NCI-H1105 treated with DMSO at 0.1 percent for 48 hours (cell line): ENCODE data around the gene HIVEP3.

Source experiments
- DNase-seq: peaks from one replicate; lab custom pipeline; 2025; lab: John Stamatoyannopoulos, UW

HIVEP3 gene

DNA sequence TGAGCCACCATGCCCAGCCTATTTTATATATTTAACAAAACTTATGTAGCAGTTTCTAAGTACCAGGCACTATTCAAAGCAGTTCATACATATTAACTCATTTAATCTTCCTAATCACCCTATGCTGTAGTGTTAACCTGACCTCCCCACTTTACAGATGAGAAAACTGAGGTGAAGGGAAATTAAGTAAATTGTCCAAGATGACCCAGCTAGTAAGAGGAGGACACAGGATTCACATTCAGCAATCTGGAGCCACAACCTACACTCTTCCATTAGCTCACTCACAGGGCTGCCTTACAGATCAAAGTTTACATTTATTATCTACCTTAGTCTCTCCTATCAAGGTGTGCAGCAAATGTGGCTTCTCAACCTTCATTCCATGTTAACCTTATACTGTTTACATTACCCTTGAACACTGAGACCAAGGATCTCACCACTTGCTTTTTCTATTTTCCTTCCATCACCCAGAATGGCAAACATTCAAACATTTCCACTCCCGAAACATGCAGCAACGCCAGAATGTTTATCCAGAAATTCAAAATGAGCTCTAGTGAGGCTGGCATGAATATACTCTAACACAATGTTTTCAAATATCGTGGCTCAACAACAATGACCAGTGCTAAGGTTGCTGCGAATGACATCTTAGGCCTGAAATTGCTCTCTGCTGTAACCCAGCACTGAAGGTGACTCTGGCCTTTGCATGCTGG, 24.5 kb downstream of the HIVEP3 start:
- DNase-seq = no peak

GRCh38 chr1:41892301-41892781, 26.4 kb downstream of the HIVEP3 start:
- DNase-seq = no peak

DNA sequence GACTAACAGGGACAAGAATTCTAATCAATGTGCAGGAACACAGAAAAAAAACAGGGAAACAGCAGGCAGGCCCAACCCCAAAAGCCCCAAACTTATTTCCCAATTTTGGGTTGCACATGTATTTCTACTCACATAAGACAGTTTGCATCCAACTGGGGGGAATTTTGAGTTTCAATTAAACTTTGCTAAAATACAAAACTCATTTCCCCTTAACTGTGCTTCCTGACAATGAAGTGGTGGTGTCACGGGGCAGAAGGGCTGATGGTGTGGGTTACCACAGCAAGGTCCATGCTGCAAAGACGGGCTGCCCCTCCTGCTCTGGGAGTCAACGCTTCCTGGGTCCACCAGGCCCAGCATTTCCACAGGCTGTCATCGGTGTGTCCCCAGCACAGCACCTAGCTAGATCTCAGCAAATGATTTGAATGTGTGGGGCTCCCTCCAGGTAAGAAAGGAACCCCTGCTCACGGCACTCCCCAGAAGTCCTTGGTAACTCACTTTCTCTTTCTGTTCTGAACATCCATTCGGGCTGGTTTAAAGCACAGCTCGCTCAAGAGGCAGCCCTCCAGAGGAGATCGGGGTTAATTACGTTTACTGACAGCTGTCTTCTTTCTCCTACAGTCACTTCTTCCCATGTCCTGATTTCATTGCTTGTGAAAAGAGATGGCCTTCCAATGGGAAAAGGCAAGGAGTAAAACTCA, 27.4 kb downstream of the HIVEP3 start:
- no peak for DNase-seq

DNA sequence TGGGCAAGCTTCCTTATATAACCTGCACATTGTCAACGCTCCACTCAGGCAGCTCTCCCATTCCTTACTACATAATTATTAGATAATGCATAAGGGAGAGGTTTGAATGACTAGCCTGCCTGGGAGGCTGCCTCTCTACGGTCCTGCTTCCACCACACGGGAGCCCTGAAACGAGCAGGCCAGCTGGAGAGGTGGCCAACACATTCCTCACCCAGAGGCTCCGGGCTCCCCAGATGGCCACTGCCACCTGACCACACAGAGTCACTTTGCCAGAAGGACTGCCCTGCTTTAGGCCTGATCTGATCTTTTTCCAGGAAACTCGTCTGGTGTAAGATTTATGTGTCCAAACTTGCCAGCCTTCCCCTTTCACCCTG, 27.9 kb downstream of the HIVEP3 start:
- no peak for DNase-seq

GRCh38 chr1:41889506-41890414, 29.0 kb downstream of the HIVEP3 start:
- DNase-seq = no peak

DNA sequence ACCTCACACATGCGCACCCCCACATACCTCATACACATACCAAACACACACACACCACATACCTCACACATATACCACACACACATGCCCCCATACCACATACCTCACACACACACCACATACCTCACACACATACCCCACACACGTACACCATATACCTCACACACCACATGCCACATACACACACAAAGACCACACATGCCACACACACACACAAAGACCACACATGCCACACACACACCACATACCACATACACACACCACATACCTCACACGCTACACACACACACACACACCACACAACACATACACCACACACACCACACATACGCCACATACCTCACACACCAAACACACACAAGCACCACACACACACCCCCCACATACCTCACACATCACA, 30.0 kb downstream of the HIVEP3 start:
- DNase-seq = no peak

DNA sequence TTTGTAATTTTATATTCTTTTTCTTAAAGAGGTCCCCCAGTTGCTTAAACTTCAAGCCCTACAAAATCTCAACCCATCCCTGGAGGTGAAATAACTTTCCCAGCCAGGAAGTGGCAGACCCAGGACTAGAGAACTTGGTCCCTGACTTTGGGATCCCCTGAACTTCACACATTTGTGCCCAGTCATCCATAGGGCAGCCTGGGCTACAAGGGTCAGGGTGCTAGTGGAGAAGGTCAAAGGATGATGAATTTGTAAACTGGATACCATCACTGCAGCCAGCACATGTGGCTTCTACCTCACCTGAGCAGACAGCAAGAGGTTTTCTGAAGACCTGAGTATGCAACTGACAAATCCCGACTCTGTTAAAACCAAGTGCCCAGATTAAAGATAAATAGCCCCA, 31.4 kb downstream of the HIVEP3 start:
- DNase-seq = no peak

GRCh38 chr1:41884256-41885230, 34.2 kb downstream of the HIVEP3 start:
- no peak for DNase-seq

DNA sequence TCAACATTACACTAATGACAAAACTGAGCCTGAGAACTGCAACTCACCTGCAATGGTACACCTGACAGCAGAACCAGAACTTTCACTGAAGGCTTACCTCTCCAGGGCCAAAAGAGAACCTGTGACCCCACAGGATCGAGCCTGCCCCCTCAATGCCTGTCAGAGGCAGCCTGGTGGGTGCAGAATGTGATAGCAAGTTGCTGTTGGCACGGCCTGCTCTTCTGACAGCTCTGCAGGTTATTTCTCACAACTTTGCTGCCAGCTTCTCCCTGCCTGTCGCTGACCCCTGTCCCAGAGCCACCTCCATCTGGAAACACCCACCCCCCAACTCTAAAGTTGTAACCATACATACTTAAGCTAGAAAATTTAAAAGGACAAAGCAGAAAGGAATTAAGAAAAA, 35.2 kb downstream of the HIVEP3 start:
- no peak for DNase-seq

- no peak for DNase-seq
These were observed 36.2 kb downstream of the HIVEP3 start for GRCh38 chr1:41882486-41882885.

DNA sequence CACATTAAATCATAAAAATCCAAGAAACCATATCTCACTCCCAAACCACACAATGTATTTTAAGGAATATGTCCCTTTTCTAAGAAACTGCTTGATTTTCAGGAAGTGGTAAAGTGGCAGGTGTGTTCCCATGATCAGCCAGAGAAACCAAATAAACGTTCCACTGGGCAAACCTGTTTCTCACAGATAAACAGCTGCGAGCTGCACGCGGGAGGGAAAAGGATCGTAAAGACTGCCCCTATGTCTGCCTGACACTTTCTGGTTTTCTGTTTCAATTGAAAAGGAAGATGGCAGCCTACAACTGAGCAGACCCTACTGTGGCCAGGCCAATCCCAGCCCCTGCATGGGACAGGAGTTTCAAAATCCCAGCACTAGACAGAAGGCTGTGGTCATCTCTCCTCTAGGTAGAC, 36.6 kb downstream of the HIVEP3 start:
- peak; percentile 60 for DNase-seq

DNA sequence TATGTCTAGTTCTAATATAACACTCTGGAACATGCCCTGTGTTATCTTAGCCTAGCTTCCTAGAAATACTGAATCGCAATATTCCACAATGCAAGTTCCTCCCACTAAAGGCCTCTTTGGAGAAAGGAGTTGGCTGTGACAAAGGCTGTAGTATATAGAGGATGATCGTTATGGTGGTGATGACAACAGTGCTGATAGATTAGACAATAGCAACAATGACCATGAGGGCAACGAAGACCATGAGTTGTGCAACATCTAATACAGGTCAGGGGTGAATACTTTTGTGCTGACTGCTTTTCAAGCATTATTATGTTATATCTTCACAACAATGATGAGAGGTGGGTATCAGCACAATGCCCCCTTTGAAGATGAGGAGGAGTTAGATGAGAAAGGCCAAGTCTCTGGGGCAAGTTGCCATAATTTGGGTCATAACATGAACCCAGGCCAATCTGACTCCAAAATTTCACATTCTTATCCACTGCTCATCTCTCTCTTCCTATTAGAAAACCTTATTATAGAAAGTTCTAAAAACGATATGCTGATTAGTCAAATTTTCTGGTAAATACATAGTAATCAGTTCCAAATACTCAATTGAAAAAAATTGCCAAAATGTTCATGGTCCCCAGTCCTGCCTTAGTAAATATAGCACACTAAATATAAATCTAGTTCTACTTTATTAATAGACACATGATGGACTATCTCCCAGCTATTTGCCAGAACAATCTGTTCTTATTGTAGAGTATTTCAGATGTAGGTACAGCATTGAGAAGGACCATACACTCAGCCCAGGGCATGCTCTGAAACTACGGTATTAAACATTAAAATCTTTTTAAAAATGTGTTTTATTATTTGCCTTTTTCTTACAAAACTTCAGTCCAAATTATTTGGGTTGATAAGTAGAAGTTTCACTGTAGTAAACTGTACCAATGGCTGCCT, 37.5 kb downstream of the HIVEP3 start:
- DNase-seq = no peak

DNA sequence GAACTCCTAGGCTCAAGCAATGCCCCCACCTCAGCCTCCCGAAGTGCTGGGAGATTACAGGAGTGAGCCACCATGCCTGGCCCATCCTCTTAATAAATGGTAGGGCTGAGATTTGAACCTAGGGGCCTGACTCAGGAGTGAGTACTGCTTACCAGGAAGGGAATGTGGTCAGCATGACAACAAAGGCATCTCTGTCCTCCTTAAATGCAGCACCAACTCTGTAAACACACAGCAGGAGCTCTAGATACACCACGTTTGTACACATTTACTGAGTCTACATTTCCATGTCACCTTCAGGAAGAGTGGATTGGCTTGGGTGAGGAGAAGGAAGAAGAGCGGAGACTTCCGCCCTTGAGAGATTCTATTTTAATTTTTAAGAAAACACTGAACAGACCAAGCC, 38.5 kb downstream of the HIVEP3 start:
- no peak for DNase-seq

GRCh38 chr1:41879617-41880016, 39.1 kb downstream of the HIVEP3 start:
- DNase-seq = no peak

- no peak for DNase-seq
These were observed 39.8 kb downstream of the HIVEP3 start for GRCh38 chr1:41878911-41879310.

DNA sequence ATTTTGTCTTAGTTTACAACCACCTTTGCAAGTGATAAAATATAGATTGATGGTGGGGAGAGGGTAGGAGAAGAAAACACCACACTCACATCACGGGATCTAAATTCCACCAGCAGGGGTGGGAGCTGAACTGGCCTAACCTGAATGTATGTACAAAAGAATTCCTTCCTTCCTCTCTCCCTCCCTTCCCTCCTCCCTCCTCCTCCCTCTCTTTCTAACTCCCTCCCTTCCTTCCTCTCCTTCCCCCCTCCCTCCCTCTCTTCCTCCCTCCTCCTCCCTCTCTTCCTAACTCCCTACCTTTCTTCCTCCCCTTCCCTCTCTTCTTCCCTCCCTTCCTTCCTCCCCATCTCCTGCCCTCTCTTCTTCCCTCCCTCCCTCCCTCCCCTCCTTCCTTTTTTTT, 40.2 kb downstream of the HIVEP3 start:
- no peak for DNase-seq

DNA sequence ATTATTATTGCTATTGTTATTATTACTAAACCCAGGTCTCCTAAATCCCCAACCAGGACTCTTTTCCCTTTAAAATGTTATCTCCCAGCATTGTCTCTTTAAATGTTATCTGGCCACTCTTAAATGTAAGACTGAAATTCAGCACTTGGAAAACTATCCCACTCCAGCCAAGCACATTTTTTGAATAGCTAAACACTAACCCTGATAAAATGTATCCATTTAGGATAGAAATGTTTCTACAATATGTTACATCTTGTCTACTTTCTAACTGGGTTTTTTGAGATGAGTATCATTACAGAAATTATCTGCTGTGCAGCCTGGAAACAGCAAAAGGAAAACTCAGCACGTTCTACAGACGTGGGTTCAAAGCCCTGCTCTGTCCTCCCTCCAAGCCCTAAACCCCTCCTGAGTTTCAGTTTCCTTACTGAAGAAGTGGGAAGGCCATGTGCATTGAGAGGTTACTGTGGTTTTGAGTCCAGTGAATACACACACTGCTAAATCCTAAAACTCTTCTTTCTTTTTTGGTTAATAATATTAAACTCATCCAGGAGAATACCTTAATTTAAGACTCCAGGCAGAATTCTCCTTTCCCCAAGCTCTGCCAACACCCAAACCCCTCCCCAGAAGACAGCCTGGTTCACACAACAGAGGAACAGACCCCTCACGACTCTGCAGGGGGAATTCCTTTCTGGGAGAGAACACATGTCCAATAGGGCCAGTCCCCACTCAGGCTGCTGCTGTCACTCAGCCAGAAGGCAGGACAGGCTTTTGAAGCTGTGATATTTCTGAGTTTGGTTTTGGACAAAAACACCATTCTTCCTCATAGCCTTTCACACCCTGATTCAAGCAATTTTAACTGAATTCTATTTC, 41.9 kb downstream of the HIVEP3 start:
- DNase-seq = no peak

DNA sequence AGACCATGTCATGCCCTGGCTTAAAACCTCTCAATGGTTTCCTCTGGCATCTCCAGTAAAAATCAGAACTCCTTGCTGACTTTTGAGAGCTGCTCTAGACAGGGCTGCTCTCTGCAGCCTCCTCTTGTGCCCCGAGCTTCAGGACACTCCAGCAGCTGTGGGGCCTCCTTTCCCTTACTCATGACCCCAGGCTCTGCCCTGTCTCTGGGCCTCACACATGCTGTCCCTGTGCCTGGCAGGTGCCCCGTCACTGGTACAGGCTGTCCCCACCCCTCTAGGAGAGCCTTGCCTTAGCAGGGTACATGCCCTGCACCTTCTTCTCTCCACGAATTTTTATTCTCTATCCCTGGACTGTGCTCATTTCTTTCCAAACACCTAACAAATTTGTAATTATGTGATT, 43.2 kb downstream of the HIVEP3 start:
- no peak for DNase-seq

DNA sequence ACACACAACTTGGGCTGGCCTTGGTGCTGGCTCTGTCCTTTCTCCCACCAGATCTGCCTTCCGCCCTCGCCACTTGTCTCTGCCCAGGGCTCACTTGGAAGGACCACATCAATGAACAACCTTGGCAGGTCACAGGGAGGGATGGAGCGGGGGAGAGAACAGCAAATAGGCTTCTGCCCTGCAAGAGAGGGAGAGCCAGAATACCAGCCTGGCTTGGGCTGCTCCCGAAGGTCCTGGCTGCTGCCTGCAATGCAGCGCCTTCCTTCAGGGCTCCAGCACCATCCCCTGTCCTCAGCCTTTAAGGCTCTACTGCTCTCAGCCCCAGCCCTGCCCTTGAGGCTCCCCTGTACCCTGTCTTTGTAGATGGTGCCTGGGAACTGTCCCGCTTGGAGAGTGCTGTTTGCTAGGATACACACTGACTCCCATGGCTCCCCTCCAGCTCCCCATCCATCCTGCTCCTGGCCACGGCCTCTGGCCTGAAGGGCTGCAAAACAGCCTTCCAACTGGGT, 43.8 kb downstream of the HIVEP3 start:
- DNase-seq = no peak
